22Rv1 (cell line): Measurements from ENCODE around the gene JMJD1C.

ENCODE experiments used
- H3K27ac ChIP-seq: fragments of 450-650 bp; 2 replicates; pipeline ENCODE4 v1.5.1; 2017
- ZFX ChIP-seq: fragments of 450-650 bp; IDR thresholded peaks from 2 replicates; pipeline ENCODE4 v1.6.1; 2017; ENCODE audit warnings: antibody characterized with exemption, borderline replicate concordance
- TF ChIP-seq, protein P1 (sequence below): fragments of 450-650 bp; IDR thresholded peaks from 2 replicates; pipeline ENCODE4 v1.5.1; 2017; ENCODE audit warnings: mild to moderate bottlenecking

The JMJD1C gene

DNA sequence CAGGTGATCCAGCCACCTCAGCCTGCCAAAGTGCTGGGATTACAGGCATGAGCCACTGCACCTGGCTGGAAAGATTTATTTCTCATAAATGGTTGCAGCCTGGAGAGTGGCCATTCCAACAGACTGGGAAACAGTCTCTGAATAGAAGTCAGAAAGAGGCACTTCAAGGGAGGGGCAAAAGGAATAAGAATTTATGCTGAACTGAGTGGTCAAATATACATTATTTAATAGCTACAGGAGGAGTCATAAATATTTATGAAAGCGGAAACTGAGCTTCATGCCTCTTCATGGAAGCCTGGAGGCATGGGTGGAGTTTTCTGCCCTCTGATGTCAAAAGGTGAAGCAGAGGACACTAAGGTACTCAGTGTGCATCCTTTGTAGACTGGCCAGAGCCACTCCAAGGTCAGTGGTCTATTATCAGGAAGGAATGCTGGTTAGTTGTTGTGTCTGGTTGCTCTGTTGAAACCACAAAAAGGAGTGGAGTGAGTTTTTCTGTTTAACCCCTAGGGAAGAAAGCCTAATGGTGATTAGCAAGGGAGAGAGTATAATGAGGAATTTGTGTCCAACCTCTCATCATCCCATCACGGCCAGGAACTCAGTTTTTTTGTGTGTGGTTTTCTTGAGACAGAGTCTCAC is 341.9 kb downstream of the JMJD1C start:
- no peak overlapping the region for H3K27ac ChIP-seq
- TF ChIP-seq, protein P1, sequence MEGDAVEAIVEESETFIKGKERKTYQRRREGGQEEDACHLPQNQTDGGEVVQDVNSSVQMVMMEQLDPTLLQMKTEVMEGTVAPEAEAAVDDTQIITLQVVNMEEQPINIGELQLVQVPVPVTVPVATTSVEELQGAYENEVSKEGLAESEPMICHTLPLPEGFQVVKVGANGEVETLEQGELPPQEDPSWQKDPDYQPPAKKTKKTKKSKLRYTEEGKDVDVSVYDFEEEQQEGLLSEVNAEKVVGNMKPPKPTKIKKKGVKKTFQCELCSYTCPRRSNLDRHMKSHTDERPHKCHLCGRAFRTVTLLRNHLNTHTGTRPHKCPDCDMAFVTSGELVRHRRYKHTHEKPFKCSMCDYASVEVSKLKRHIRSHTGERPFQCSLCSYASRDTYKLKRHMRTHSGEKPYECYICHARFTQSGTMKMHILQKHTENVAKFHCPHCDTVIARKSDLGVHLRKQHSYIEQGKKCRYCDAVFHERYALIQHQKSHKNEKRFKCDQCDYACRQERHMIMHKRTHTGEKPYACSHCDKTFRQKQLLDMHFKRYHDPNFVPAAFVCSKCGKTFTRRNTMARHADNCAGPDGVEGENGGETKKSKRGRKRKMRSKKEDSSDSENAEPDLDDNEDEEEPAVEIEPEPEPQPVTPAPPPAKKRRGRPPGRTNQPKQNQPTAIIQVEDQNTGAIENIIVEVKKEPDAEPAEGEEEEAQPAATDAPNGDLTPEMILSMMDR: no peak
- no peak for TF ChIP-seq ZFX

DNA sequence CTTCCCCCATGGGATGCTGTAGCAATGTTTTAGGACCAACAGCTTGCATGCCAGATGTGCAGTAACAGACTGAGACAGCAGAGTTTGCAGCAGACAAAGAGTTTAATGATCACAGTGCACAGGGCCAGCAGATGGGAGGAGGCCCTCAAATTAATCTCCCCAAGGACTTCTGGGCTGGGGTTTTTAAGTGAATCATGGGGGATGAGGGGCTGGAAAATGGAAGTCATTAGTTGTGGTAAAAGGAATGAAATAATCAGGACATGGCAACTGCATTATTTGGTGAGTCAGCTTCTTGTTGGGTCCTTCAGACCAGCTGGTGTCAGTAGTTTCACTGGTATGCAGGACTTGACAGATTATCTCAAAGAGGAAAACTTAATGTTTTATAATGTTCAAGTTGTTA is 345.2 kb downstream of the JMJD1C start:
- TF ChIP-seq, protein P1: no peak
- TF ChIP-seq ZFX: no peak
- no peak overlapping the region for H3K27ac ChIP-seq

DNA sequence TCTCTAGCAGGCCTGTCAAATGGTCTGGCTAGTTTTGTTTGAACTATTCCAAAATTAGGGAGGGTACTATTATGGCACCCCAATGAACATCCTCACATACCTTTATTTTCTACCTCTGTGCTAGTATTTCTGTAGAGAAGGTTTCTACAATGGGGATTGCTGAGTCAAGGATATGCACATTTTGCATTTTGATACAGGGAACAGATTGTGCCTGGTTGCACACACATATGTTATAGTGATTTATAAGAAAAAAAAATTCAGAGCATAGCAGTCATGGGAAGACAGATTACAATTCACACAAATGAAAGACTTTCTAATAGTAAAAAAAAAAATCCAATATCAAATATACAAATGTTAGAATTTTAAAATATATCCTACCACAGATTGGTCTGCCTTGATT is 346.7 kb downstream of the JMJD1C start:
- H3K27ac ChIP-seq: no peak overlapping the region
- TF ChIP-seq, protein P1: no peak
- TF ChIP-seq ZFX: no peak
